WERI-Rb-1 (cell line): ENCODE measurements around the gene KRT35.

Experiments used
- DNase-seq: peaks from one replicate; pipeline ENCODE4 v3.0.0-alpha.2; 2020
- H3K27ac ChIP-seq: fragments of 250-450 bp; sonication (Bioruptor Pico); 2 replicates; pipeline ENCODE4 v1.5.1; 2020; ENCODE audit warnings: mild to moderate bottlenecking, moderate library complexity
- H3K27me3 ChIP-seq: fragments of 250-450 bp; sonication (Bioruptor Pico); 2 replicates; pipeline ENCODE4 v1.5.1; 2021; ENCODE audit warnings: mild to moderate bottlenecking, low read depth, moderate library complexity; ENCODE audit not compliant: insufficient read depth, severe bottlenecking
- H3K36me3 ChIP-seq: fragments of 250-450 bp; sonication (Bioruptor Pico); 2 replicates; pipeline ENCODE4 v1.5.1; 2020; ENCODE audit warnings: mild to moderate bottlenecking, moderate library complexity
- H3K4me3 ChIP-seq: 2 replicates; pipeline ENCODE4 v1.5.1; 2011; ENCODE audit warnings: low read depth, mild to moderate bottlenecking, control low read depth, low read length
- H3K9me3 ChIP-seq: fragments of 250-450 bp; sonication (Bioruptor Pico); 2 replicates; pipeline ENCODE4 v1.5.1; 2021; ENCODE audit warnings: mild to moderate bottlenecking, moderate library complexity; ENCODE audit not compliant: severe bottlenecking
- TF ChIP-seq, protein P1 (sequence below): IDR thresholded peaks from 2 replicates; pipeline ENCODE4 v1.5.1; 2011; ENCODE audit warnings: low read depth, mild to moderate bottlenecking, control low read depth, inconsistent platforms, low read length

The KRT35 gene

DNA sequence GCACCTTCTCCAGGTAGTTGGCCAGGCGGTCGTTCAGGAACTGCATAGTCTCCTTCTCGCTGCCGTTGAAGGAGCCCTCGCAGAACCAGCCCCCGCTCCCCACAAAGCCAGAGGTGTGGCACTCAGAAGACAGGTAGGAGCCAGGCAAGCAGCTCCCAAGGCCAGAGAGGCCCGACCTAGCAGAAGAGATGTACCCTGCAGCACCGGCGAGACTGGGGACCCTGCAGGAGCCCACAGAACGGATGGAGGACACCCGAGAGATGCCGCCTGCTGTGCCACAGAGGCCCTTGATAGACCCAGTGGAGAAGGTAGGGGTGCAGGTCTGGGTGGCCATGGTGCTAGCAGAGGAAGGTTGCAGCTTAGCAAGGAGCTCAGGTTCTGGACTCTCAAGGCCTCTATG, 8.6 kb upstream of the KRT35 start, which contains the start of gene KRT36:
TSS of gene KRT36 (minus strand) at position 380 of the 400 bp plus-strand sequence. CDS start at position 334, 46 bp downstream.
- TF ChIP-seq, protein P1, sequence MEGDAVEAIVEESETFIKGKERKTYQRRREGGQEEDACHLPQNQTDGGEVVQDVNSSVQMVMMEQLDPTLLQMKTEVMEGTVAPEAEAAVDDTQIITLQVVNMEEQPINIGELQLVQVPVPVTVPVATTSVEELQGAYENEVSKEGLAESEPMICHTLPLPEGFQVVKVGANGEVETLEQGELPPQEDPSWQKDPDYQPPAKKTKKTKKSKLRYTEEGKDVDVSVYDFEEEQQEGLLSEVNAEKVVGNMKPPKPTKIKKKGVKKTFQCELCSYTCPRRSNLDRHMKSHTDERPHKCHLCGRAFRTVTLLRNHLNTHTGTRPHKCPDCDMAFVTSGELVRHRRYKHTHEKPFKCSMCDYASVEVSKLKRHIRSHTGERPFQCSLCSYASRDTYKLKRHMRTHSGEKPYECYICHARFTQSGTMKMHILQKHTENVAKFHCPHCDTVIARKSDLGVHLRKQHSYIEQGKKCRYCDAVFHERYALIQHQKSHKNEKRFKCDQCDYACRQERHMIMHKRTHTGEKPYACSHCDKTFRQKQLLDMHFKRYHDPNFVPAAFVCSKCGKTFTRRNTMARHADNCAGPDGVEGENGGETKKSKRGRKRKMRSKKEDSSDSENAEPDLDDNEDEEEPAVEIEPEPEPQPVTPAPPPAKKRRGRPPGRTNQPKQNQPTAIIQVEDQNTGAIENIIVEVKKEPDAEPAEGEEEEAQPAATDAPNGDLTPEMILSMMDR: no peak
- Histone ChIP-seq H3K27me3 (peaks cover 15% of the 10 kb centered on the region), H3K36me3 (no peaks in the 10 kb centered on the region), H3K27ac (no peak within 1 kb of the TSS), H3K9me3 (no peaks in the 10 kb centered on the region), H3K4me3 (no peak within 1 kb of the TSS)
- no peak for DNase-seq

DNA sequence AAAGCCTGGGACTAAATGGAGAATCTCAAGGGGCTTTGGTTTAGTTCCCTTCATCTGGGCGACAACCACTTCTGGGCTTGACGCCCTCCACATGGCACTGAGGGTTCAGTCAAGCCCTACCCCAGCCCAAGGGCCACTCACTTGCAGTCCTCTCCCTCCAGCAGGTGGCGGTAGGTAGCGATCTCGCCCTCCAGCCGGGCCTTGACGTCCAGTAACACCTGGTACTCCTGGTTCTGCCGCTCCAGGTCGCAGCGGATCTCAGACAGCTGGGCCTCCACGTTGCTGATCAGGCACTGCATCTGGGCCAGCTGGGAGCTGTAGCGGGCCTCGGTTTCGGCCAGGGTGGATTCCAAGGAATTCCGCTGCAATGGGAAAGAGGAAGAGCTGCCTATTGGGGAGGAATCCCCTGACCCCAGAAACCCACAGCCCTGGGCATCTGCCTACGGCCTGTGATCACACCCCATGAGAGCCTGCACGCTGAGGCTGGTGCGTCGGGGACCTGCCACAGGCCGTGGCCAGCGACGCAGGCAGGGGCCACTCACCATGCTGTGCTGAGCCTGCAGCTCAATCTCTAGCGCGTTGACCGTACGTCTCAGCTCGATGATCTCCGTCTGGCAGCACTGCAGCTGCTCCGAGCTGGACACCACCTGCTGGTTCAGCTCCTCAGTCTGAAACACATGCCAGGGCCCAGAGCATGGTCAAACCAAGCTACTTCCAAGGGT, 6.0 kb upstream of the KRT35 start:
- TF ChIP-seq, protein P1: peak; percentile 96
- H3K27me3 ChIP-seq: peaks cover 26% of the 10 kb centered on the region
- no peak overlapping the region for H3K4me3 ChIP-seq
- H3K9me3 ChIP-seq: no peaks in the 10 kb centered on the region
- H3K36me3 ChIP-seq: no peaks in the 10 kb centered on the region
- peak; percentile 82 for DNase-seq
- no peak overlapping the region for H3K27ac ChIP-seq

DNA sequence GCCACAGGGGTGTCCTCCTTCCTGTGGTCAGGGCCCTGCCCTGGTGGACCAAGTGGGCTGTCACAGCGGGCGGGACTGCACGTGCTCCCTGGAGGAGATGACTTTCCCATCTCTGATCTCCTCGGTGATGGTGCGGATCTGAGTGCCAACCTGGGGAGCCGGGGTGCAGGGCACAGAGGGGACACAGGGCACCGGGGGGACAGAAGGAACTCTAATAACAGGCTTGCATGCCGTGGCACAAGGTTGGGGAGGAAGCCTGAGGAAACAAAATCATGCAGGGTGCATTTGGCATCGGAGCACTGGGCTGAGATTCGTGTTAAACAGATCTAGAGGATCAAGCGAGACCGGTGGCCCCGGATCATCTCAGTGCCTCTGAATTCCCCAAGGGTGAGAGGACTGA, 5.4 kb upstream of the KRT35 start:
- DNase-seq: no peak
- no peaks in the 10 kb centered on the region for H3K9me3 ChIP-seq
- H3K27ac ChIP-seq: no peak overlapping the region
- TF ChIP-seq, protein P1: no peak
- no peak overlapping the region for H3K4me3 ChIP-seq
- no peaks in the 10 kb centered on the region for H3K36me3 ChIP-seq
- peaks cover 31% of the 10 kb centered on the region for H3K27me3 ChIP-seq

DNA sequence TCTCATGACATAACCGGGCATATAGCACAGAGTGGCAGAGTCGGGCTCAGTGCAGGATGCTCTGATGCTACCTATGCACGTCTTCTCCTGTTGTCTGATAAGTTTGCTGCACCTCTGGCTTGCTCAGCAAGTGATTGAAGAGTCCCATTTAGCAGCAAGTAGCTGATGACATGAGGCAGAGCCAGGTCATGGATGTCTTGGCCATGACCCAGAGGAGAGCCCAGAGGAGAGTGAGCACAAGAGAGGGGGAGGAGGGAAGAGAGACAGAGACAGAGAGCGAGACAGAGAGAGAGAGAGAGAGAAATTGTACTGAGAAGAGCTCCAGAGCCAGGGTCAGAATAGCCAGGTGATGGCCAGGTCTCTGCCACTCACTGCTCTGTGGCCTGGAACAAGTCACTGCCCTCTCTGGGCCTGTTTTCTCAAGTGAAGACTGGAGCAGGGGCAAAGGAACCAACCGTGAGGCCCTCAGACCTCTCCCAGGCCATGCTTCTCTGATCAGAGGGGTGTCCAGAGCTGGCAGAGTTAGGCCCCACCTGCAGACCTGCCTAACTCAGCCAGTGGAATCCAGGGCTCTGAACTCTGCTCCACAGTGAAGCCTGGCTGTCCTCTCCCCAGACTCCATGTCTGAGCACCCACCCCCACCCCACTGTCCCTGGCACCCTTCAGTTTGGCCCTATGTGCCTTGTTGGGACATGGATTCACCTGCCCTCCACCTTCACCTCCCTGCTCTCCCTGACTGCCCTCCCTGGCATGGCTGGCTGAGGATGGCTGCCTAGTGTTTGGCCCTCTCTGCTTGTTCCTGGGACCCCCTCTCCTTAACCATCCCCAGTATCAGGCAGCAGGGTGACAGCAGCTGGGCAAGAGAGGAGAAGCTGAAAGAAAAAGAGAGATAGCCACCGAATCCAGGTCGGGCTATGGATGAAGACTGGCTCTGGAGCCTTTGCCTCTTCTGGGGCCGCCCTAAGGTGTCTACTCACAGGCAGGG, 4.3 kb upstream of the KRT35 start:
- TF ChIP-seq, protein P1: no peak
- no peak for DNase-seq
- Histone ChIP-seq H3K27ac (no peak overlapping the region), H3K27me3 (peaks cover 41% of the 10 kb centered on the region), H3K4me3 (no peak overlapping the region), H3K9me3 (no peaks in the 10 kb centered on the region), H3K36me3 (no peaks in the 10 kb centered on the region)

DNA sequence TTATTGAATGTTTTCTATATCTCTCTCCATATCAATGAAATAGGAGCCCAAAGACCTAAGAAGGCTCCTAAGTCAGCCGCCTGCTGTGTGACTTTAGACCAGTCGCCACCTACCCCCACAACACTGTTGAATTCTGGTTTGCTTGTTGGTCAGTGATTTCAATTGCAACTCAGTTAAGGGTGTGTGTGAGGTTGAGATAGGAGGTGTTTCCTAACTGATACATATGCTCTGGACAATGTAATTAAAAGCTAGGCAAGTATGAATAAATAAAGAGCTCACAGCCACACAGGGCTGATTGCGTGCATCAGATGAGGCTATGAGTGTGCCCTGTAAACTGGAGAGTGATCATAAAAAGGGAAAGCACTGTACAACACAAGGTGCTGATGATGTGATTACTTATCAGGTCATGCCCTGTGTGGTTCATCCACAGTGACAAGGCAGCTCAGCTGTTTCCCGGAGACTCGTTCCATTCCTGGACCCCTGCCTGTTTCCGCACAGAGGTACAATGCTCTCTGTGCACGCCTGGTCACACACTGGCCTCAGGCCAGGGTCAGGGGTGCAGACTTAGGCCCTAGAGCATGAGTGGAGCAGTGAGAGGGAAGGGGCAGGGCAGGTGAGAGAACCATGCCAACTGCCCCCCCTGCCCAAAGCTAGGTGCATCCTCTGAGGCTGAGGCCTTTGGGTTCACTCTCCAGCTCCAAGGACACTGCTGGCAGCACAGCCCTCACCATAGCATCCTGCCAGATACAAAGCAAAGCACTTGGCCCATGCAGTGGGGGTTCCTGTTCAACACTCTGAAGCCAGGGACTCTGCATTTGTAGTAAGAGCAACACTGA, 3.3 kb upstream of the KRT35 start:
- Histone ChIP-seq H3K27ac (no peak overlapping the region), H3K9me3 (no peaks in the 10 kb centered on the region), H3K27me3 (peaks cover 51% of the 10 kb centered on the region), H3K36me3 (no peaks in the 10 kb centered on the region), H3K4me3 (no peak overlapping the region)
- TF ChIP-seq, protein P1: no peak
- DNase-seq: no peak
